GM21619 (cell line): ENCODE results near the gene ITSN1.
A peak's percentile ranks its signal among the peaks of the same experiment; 100 is the strongest.

Experiments used
- ATAC-seq: cut with Tn5 transposase; IDR thresholded peaks from one replicate; pipeline ENCODE4 v1.9.1; 2021; ENCODE audit not compliant: unreplicated experiment

Gene ITSN1

GRCh38 chr21:33948096-33948950, 306.0 kb downstream of the ITSN1 start:
- ATAC-seq: peak; percentile 42

GRCh38 chr21:33948951-33949444, 306.7 kb downstream of the ITSN1 start:
- no peak for ATAC-seq
